GM10847 (cell line): ENCODE results near the gene MEGF8.
A peak's percentile ranks its signal among the peaks of the same experiment; 100 is the strongest.

Source experiments
- POLR2A ChIP-seq: IDR thresholded peaks from 2 replicates; pipeline ENCODE4 v1.6.1; 2011; ENCODE audit not compliant: insufficient read length; ENCODE audit errors: extremely low read depth

The MEGF8 gene

DNA sequence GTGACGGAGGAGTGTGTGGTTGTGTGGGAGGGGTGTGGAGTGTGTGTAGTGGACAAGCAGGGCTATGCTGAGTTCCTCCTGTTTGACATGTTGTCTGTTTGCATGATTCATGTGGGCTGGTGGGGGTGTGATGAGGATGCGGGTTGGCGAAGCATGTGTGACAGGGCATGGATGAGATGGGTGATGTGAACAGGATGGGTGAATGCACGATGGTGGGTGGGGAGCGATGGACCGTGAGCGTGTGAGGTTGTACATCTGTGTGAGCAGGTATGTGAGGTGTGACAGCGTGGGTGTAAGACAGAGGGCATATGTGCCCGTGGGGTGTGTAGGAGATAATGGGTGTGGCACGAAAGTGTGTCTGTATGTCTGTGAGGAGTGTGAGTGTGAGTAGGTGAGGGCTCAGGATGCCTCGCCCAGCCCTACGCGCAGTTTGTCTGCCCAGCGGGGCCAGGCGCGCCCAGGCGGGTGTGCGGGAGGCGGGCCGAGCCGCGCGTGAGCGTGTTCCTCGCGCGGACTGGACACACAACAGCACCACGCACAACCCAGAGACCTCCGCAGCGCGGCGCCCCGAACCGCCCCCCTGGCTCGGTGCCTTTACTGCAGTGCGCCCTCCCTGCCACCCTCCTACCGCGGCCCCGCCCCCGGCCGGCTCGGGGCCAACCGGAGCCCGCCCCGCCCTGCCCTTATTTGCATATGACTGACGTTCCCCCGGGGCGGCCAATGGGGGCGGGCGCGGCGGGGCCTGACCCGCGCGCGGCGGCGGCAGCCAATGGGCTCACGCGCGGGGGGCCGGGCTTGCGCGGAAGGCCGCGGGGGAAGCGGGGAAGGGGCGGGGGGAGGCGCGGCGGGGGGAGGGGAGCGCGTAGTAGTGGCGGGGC, 42.0 kb upstream of the MEGF8 start:
- TF ChIP-seq POLR2A = peak; percentile 70

DNA sequence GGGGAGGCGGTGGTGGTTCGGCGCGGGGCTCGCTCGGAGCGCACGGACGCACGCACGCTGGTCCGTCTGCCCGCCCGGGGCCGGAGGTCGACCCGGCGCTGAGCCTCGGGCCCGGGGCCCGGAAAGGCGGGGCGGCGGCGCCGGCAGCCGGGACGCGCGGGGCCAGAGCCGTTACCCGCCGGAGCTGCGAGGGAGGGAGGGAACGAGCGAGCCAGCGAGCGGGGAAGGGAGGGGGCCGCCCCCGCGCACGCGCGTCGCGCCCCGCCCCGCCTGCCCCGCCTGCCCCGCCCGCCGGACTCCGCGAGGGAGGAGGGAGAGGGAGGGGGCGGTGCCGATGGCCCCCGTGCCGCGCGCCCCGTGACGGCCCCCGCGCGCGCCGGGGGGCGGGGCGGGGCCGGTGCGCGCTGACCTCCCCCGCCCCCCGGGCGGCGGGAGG, 41.4 kb upstream of the MEGF8 start:
- no peak for TF ChIP-seq POLR2A

DNA sequence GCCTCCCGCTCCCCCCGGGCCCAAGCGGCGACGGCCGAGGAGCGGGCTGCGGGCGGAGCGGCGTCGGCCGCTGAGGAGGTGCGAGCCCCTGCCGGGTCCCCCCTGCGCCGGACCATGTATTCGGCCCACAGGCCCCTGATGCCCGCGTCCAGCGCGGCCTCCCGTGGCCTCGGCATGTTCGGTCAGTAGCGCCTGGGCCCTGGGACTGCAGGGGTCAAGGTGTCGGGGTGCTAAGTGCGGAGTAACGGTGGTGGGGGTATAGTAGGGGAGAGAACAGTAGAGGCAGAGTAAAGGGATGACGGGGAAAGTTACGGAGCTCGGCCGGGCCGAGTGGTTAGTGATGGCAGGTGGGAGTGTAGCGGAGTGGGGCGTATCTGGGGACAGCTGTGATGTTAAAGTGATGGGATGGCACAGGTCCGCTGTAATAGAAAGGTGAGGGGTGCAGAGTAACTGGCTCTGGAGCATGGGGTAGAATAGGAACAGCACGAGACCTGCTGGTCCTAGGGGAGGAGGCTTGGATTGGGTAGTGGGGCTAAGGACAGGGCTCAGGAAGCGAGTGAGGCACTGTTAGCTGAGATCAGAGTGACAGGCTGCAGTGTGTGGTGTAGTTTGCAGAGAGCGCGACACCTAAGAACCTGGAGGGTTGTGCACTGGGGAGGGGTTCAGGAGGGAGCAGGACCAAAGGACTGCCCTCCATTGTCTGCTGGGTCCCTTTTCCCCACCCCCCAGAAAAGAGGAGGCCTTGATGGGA, 40.7 kb upstream of the MEGF8 start:
- TF ChIP-seq POLR2A = no peak

DNA sequence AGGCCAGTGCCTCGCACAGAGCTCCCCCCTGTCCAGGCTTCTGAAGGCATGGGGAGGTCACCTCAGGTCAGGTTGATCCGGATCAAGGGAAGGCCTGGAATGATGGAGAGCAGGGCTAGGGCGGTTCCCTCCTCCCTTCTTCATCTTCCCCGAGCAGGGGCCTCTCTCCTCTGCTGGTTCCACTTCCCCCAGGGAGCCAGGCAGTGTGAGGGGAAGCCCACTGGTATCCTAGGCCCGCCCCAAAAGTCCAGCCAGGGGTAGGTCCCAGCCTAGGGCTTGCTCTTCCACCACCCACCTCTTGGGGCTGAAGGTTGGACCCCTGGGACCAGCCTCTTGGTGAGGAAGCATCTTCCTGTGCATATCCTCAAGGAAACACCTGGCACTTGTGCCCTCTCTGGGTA, 39.9 kb upstream of the MEGF8 start:
- TF ChIP-seq POLR2A = no peak

DNA sequence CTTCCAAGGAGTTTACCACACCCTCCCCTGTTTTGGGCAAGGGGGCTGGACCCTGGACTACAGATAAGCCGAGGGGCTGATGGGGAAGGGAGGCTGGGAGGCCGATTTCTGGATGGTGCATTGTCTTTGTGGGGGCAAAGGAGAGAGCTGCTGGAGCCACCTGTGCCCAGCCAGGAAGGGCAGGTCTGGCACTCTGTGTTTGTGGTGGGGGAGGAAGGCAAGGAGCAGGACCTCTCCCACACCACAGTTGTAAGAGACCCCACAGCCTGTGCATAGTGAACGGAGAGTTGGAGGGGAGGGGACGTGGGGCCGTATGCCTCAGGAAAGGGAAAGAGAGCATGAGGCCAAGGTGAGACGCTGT, 39.5 kb upstream of the MEGF8 start:
- TF ChIP-seq POLR2A = no peak

DNA sequence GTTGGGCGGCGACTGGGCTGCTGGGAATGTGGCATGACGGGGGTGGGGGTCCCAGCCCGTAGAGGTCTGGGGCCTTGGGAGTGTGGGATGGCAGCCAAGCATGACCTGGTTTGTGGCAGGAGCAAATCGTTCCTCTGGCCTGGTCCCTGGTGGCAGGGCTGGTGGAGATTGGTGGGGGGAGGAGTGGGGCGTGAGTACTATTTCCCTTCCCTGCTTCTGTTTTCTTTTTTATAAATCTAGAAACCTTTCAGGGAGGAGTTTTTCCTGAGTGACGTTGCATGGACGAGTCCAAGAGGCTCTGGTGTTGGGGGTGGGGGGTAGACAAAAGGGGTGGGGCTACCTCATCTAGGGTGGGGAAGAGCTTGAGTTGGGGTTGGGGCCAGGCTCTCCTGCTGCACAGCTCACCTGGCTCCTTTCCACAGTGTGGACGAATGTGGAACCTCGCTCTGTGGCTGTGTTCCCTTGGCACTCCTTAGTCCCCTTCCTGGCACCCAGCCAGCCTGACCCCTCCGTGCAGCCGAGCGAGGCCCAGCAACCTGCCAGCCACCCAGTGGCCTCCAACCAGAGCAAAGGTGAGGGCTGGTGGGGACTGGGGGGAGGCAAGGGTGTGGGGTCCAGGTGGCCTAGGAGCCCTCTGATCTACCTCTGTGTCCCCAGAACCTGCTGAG, 39.0 kb upstream of the MEGF8 start:
- TF ChIP-seq POLR2A = no peak

DNA sequence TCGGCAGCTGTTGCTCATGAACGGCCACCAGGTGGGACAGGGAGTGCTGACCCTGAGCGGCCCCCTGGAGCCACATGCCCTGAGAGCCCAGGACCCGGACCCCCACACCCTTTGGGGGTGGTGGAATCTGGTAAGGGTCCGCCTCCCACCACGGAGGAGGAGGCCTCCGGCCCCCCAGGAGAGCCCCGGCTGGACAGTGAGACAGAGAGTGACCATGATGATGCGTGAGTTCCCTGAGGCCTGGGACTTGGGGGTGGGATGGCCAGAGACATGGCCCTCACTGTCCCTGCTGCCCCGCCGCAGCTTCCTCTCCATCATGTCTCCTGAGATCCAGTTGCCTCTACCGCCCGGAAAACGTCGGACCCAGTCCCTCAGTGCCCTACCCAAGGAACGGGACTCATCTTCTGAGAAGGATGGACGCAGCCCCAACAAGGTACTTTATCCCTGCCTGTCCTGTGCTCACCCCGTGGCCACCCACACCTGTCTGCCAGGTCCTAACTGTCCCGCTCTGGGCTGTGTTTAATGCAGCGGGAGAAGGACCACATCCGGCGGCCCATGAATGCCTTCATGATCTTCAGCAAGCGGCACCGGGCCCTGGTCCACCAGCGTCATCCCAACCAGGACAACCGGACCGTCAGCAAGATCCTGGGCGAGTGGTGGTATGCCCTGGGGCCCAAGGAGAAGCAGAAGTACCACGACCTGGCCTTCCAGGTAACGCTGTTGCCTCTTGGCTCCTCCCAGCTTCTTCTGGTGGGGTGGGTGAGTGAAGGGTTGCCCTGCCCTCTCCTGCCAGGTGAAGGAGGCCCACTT, 38.2 kb upstream of the MEGF8 start:
- no peak for TF ChIP-seq POLR2A

DNA sequence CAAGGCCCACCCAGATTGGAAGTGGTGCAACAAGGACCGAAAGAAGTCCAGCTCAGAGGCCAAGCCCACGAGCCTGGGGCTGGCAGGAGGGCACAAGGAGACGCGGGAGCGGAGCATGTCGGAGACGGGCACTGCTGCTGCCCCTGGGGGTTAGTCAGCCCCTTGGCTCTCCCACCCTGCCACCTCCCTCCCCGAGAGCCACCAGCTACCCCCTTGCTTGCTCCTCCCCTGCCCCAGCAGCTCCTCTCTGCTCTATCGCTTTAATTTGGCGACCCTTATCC, 37.7 kb upstream of the MEGF8 start:
- no peak for TF ChIP-seq POLR2A

DNA sequence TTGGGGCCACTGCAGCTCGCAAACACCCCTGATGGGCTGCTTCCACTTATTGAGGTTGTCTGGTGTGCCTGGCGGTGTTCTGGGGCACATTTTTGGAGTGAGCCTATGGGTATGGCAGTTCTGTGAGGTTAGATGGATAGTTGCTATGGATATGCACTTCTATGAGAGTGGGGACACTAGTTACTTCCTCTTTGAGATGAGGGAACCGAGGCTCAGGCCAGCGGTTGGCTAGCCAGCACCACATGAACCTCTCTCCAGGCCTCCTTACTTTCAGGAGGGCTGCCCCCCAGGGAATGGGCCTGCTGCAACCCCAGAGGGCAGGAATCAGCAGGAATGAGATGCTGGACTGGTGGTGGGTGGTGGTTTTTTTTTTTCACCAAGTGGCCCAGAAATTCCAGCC, 37.0 kb upstream of the MEGF8 start:
- TF ChIP-seq POLR2A = no peak

DNA sequence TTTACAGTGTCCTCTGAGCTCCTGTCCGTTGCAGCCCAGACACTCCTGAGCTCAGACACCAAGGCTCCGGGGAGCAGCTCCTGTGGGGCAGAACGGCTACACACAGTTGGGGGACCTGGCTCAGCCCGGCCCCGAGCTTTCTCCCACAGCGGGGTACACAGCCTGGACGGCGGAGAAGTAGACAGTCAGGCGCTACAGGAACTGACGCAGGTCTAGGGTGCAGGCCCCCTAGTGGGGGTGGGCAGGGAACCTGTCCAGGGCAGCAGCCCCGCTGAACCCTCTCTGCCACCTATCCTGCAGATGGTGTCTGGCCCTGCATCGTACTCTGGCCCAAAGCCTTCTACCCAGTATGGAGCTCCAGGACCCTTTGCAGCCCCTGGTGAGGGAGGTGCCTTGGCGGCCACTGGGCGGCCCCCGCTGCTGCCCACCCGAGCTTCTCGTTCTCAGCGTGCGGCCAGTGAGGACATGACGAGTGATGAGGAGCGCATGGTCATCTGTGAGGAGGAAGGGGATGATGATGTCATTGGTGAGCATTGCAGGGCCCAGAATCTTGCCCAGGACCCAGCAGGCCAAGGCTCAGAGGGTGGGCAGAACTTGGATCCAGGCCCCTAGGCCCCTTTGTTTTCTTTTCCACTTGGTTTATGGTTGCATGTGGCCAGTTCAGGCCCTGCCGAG, 36.4 kb upstream of the MEGF8 start:
- TF ChIP-seq POLR2A = no peak

DNA sequence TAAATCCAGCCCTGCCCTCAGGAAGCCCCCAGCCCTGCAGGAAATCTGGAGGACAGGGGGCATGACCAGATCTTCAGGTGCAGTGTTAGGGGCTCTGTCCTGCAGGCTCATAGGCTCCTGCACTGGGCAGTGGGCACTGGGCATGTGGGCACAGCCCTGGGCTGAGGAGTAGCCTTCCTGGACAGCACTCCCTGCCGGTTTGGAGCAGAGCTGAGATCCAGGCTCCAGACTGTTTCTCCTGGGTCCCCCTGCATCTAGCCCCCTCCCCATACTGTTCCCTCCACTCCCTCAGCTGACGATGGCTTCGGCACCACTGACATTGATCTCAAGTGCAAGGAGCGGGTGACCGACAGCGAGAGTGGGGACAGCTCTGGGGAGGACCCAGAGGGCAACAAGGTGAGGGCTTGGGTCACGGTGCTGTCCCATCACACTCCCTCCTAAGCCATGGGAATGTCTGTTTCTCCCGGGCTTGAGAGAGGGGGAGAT, 35.8 kb upstream of the MEGF8 start:
- TF ChIP-seq POLR2A = no peak

DNA sequence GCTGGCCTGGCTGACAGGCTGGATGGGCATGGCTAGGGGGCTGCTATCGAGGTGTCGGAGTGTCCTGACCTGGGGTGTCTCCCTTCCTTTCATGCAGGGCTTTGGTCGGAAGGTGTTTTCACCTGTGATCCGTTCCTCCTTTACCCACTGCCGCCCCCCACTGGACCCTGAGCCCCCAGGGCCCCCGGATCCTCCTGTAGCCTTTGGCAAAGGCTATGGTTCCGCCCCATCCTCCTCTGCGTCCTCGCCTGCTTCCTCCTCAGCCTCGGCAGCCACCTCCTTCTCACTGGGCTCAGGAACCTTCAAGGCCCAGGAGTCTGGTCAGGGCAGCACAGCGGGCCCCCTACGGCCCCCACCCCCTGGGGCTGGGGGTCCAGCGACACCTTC, 35.3 kb upstream of the MEGF8 start:
- no peak for TF ChIP-seq POLR2A

DNA sequence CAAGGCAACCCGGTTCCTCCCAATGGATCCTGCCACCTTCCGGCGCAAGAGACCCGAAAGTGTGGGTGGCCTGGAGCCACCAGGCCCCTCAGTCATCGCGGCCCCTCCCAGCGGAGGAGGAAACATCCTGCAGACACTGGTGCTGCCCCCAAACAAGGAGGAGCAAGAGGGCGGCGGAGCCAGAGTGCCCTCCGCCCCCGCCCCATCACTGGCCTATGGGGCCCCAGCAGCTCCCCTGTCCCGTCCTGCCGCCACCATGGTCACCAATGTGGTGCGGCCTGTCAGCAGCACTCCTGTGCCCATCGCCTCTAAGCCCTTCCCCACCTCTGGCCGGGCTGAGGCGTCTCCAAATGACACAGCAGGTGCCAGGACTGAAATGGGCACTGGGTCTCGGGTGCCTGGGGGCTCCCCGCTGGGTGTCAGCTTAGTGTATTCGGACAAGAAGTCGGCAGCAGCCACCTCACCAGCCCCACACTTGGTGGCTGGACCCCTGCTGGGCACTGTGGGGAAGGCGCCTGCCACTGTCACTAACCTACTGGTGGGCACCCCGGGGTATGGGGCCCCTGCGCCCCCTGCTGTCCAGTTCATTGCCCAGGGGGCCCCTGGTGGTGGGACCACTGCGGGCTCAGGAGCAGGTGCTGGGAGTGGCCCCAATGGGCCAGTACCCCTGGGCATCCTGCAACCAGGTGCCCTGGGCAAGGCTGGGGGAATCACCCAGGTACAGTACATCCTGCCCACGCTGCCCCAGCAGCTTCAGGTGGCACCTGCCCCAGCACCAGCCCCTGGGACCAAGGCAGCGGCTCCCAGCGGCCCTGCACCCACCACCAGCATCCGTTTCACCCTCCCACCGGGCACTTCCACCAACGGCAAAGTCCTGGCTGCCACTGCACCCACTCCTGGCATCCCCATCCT, 34.7 kb upstream of the MEGF8 start:
- TF ChIP-seq POLR2A = no peak

DNA sequence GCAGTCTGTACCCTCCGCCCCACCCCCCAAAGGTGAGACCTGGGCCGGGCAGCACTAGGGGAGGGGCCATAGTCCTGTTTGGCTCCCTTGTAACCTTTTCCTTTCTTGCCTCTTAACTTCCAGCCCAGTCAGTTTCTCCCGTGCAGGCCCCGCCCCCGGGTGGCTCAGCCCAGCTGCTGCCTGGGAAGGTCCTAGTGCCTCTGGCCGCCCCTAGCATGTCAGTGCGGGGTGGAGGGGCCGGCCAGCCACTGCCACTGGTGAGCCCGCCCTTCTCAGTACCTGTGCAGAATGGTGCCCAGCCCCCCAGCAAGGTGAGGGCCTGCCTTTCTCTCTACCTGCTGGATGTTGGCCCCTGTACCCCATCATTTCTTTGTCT, 34.0 kb upstream of the MEGF8 start:
- no peak for TF ChIP-seq POLR2A
